ENCODE data around the gene OMA1. TPM values are rescaled to one million over a fixed set of nuclear protein-coding genes. Genes with fewer than 3 reads are reported as not detected.

OMA1 gene
- total RNA-seq, 3 donors from 2014 or later (not counting 1 experiment from before 2014, with no cell fraction given), result 27.2 to 41.1 (median 31.2) TPM

DNA sequence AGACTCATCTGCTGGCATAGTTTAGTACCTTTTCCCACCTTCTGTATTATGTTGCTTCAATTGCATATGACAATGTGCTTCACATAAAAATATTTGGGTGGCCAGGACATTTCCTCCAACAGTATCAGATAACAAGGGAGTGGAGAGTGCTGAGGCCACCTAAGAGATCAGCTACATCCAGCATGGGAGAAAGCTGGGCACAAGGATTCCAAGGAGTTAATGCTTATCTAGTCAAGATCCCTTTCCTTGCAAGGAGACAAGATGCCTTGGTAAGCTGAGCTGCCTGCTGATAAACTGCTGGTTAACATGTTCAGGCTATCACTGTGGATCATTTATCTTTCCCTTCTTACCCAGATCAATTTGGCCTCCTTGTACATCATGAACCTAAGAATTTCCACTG is 25.1 kb upstream of the OMA1 start:
- Histone ChIP-seq H3K36me3 (ENCODE audit: control insufficient read depth, insufficient read depth, low read length) (no peaks in the 10 kb centered on the region), H3K4me1 (ENCODE audit: control insufficient read depth, insufficient read depth, low read length) (peaks cover 9% of the 10 kb centered on the region), H3K4me3 (ENCODE audit: low read length) (no peak overlapping the region), H3K9me3 (ENCODE audit: control insufficient read depth, insufficient read depth, low read length) (no peaks in the 10 kb centered on the region), H3K27ac (ENCODE audit: low read length) (no peak overlapping the region), H3K27me3 (ENCODE audit: control insufficient read depth, insufficient read depth, low read length) (peaks cover 16% of the 10 kb centered on the region)
- intact Hi-C loops (cut with micrococcal nuclease), result no loop called here
- DNase-seq, result no peak
- Mint-ChIP-seq H3K27me3 (ENCODE audit: low read depth in 2 of 2) (peaks cover 42 to 65% of the 10 kb centered on the region in 2 donors), H3K4me3 (no peak overlapping the region), H3K27ac (no peak overlapping the region), H3K4me1 (peaks cover 6 to 10% of the 10 kb centered on the region in 2 donors), H3K36me3 (no peaks in the 10 kb centered on the region), H3K9me3 (no peaks in the 10 kb centered on the region)
- no peak for ATAC-seq
- TF ChIP-seq, protein P1, sequence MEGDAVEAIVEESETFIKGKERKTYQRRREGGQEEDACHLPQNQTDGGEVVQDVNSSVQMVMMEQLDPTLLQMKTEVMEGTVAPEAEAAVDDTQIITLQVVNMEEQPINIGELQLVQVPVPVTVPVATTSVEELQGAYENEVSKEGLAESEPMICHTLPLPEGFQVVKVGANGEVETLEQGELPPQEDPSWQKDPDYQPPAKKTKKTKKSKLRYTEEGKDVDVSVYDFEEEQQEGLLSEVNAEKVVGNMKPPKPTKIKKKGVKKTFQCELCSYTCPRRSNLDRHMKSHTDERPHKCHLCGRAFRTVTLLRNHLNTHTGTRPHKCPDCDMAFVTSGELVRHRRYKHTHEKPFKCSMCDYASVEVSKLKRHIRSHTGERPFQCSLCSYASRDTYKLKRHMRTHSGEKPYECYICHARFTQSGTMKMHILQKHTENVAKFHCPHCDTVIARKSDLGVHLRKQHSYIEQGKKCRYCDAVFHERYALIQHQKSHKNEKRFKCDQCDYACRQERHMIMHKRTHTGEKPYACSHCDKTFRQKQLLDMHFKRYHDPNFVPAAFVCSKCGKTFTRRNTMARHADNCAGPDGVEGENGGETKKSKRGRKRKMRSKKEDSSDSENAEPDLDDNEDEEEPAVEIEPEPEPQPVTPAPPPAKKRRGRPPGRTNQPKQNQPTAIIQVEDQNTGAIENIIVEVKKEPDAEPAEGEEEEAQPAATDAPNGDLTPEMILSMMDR (IDR thresholded peaks at IDR 0.05), result no peak

DNA sequence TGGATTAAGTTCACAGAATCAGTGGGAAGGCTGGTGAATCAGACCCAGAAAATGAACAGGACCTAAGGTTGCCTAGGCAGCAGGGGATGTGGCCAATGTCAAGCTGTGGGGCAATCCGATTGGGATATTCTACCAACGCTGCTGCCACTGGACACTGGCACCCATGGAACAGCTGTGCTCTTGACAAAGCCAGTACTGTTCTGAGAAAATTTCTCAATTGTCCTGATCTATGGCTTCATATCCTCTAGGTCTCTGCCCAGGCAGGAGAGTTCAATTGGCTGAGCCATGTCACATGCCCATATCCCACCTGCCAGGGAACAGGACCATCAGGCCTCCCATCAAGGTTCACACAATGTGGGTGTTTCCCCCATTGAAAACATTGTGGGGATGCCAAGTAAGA is 24.3 kb upstream of the OMA1 start:
- Mint-ChIP-seq H3K27ac (no peak overlapping the region), H3K4me3 (no peak overlapping the region), H3K9me3 (no peaks in the 10 kb centered on the region), H3K27me3 (ENCODE audit: low read depth in 2 of 2) (peaks cover 38 to 62% of the 10 kb centered on the region in 2 donors), H3K4me1 (peaks cover 0 to 2% of the 10 kb centered on the region in 2 donors), H3K36me3 (no peaks in the 10 kb centered on the region)
- WGBS (ENCODE audit: insufficient coverage), result 96% methylated on average over 2 of the region's 2 CpGs
- no peak overlapping the region for H3K4me3 ChIP-seq (ENCODE audit: low read length)
- peaks cover 1% of the 10 kb centered on the region for H3K4me1 ChIP-seq (ENCODE audit: control insufficient read depth, insufficient read depth, low read length)
- TF ChIP-seq, protein P1 (IDR thresholded peaks at IDR 0.05), result no peak
- no peak for ATAC-seq
- no peak for DNase-seq
- no peak overlapping the region for H3K27ac ChIP-seq (ENCODE audit: low read length)
- peaks cover 8% of the 10 kb centered on the region for H3K27me3 ChIP-seq (ENCODE audit: control insufficient read depth, insufficient read depth, low read length)
- H3K36me3 ChIP-seq (ENCODE audit: control insufficient read depth, insufficient read depth, low read length), result no peaks in the 10 kb centered on the region
- H3K9me3 ChIP-seq (ENCODE audit: control insufficient read depth, insufficient read depth, low read length), result no peaks in the 10 kb centered on the region
- intact Hi-C loops (cut with micrococcal nuclease), result no loop called here

DNA sequence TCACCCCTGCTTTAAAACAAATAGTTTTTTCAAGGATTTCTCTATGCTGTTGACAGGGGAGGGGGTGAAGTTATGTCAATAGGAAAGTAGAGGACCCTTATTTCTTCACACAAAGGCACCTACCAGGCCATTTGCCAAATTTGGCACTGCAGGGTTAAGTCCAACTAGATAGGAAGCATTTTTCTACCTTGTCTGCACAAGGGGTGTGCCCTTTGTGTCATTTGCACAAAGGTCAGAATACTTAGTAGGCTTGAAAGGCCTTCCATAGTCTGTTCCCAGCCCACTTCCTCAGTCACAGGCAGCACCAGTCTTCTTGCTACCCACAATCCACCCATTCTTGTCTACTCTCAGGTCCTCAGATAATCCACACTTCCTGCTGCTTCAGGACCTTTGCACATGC is 23.6 kb upstream of the OMA1 start:
- Histone ChIP-seq H3K4me1 (ENCODE audit: control insufficient read depth, insufficient read depth, low read length) (no peaks in the 10 kb centered on the region), H3K27me3 (ENCODE audit: control insufficient read depth, insufficient read depth, low read length) (peaks cover 4% of the 10 kb centered on the region), H3K27ac (ENCODE audit: low read length) (no peak overlapping the region), H3K9me3 (ENCODE audit: control insufficient read depth, insufficient read depth, low read length) (no peaks in the 10 kb centered on the region), H3K36me3 (ENCODE audit: control insufficient read depth, insufficient read depth, low read length) (no peaks in the 10 kb centered on the region), H3K4me3 (ENCODE audit: low read length) (no peak overlapping the region)
- intact Hi-C loops (cut with micrococcal nuclease), result no loop called here
- H3K27me3 Mint-ChIP-seq (ENCODE audit: low read depth in 2 of 2), result peaks cover 31 to 54% of the 10 kb centered on the region in 2 donors
- no peak overlapping the region for H3K4me3 Mint-ChIP-seq
- H3K36me3 Mint-ChIP-seq, result no peaks in the 10 kb centered on the region
- no peak overlapping the region for H3K27ac Mint-ChIP-seq
- DNase-seq (no peak), ATAC-seq (no peak)
- TF ChIP-seq, protein P1 (IDR thresholded peaks at IDR 0.05), result no peak
- no peaks in the 10 kb centered on the region for H3K4me1 Mint-ChIP-seq
- H3K9me3 Mint-ChIP-seq, result no peaks in the 10 kb centered on the region

DNA sequence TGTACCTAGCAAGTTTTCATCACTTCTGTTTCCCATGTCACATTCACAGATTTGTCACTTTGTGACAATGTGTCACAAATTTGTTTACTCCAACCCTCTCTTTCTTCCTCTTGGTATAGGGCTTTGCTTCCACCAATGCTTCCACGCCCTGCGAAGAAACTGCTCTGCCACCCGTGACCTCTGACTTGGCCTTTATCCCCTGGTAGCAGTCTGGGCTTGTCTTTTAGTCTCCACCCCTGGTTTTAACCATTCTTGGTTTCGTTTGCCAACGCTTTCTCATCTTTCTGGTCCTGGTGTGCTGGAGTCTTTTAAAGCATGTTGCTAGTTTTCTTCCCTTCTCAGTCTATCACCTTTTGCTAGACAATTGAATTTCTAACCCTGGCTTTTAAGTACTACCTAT is 22.4 kb upstream of the OMA1 start:
- Histone ChIP-seq H3K27ac (ENCODE audit: low read length) (no peak overlapping the region), H3K36me3 (ENCODE audit: control insufficient read depth, insufficient read depth, low read length) (no peaks in the 10 kb centered on the region), H3K4me3 (ENCODE audit: low read length) (no peak overlapping the region), H3K9me3 (ENCODE audit: control insufficient read depth, insufficient read depth, low read length) (no peaks in the 10 kb centered on the region), H3K27me3 (ENCODE audit: control insufficient read depth, insufficient read depth, low read length) (peaks cover 4% of the 10 kb centered on the region), H3K4me1 (ENCODE audit: control insufficient read depth, insufficient read depth, low read length) (no peaks in the 10 kb centered on the region)
- Mint-ChIP-seq H3K27me3 (ENCODE audit: low read depth in 2 of 2) (peaks cover 29 to 50% of the 10 kb centered on the region in 2 donors), H3K4me1 (no peaks in the 10 kb centered on the region), H3K27ac (no peak overlapping the region), H3K9me3 (no peaks in the 10 kb centered on the region), H3K36me3 (no peaks in the 10 kb centered on the region), H3K4me3 (no peak overlapping the region)
- TF ChIP-seq, protein P1 (IDR thresholded peaks at IDR 0.05), result no peak
- intact Hi-C loops (cut with micrococcal nuclease), result no loop called here
- no peak for ATAC-seq
- 93% methylated on average over 5 of the region's 5 CpGs for WGBS (ENCODE audit: insufficient coverage)
- DNase-seq, result no peak
